ENCODE results near the gene POU6F1.

POU6F1 gene

GRCh38 chr12:51253276-51253675, 35.4 kb upstream of the POU6F1 start:
- TF ChIP-seq CTCF (IDR thresholded peaks at IDR 0.05; ENCODE audit: extremely low read depth, insufficient read depth, missing control alignments), result no peak
- in situ Hi-C loops (cut with MboI; ENCODE audit: low pct_unique_long_range_greater_than_20kb, low sequenced_read_pairs, unreplicated experiment), result no loop called here
- DNase-seq (ENCODE audit: low spot score), result no peak

- TF ChIP-seq CTCF (IDR thresholded peaks at IDR 0.05; ENCODE audit: extremely low read depth, insufficient read depth, missing control alignments), result no peak
- DNase-seq (ENCODE audit: low spot score), result no peak
- in situ Hi-C loops (cut with MboI; ENCODE audit: low pct_unique_long_range_greater_than_20kb, low sequenced_read_pairs, unreplicated experiment), result no loop called here
Observed at GRCh38 chr12:51247523-51248206, 29.8 kb upstream of the POU6F1 start.

- DNase-seq (ENCODE audit: low spot score), result no peak
- in situ Hi-C loops (cut with MboI; ENCODE audit: low pct_unique_long_range_greater_than_20kb, low sequenced_read_pairs, unreplicated experiment), result no loop called here
- TF ChIP-seq CTCF (IDR thresholded peaks at IDR 0.05; ENCODE audit: extremely low read depth, insufficient read depth, missing control alignments), result peak; percentile 30
Observed at GRCh38 chr12:51246254-51246853, 28.5 kb upstream of the POU6F1 start.

- in situ Hi-C loops (cut with MboI; ENCODE audit: low pct_unique_long_range_greater_than_20kb, low sequenced_read_pairs, unreplicated experiment), result no loop called here
- DNase-seq (ENCODE audit: low spot score), result no peak
- TF ChIP-seq CTCF (IDR thresholded peaks at IDR 0.05; ENCODE audit: extremely low read depth, insufficient read depth, missing control alignments), result no peak
Observed at GRCh38 chr12:51245476-51246253, 27.8 kb upstream of the POU6F1 start.

DNA sequence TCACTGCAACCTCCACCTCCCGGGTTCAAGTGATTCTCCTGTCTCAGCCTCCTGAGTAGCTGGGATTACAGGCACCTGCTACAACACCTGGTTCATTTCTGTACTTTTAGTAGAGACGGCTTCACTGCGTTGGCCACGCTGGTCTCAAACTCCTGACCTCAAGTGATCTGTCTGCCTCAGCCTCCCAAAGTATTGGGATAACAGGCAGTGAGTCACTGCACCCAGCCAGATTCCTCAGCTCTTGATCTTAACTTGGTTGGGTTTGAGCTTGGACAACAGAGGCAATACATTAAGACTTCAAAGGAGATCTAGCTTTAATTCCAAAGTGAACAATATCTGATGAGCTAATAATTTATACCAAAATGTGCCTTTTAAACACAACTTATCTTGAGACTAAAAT, 26.4 kb upstream of the POU6F1 start:
- no peak for DNase-seq (ENCODE audit: low spot score)
- in situ Hi-C loops (cut with MboI; ENCODE audit: low pct_unique_long_range_greater_than_20kb, low sequenced_read_pairs, unreplicated experiment), result no loop called here
- no peak for TF ChIP-seq CTCF (IDR thresholded peaks at IDR 0.05; ENCODE audit: extremely low read depth, insufficient read depth, missing control alignments)

DNA sequence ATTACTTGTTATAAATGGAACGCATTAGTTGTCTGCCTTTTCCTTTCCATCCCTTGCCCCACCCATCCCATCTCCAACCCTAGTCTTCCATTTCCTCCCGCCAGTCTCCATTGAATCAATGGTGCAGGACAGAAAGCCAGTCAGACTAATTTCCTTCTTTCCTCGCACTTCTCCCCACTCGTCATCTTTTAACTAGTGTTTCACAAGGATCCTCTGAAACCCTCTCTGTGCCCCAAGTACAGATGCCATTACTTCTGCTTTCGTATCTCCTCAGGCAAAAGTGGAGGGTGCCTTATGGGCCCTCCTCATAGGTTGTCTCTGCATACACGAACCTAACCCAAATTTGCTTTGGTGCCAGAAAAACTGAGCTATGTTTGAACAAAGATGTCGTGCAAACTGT, 25.0 kb upstream of the POU6F1 start:
- no peak for TF ChIP-seq CTCF (IDR thresholded peaks at IDR 0.05; ENCODE audit: extremely low read depth, insufficient read depth, missing control alignments)
- no peak for DNase-seq (ENCODE audit: low spot score)
- in situ Hi-C loops (cut with MboI; ENCODE audit: low pct_unique_long_range_greater_than_20kb, low sequenced_read_pairs, unreplicated experiment), result no loop called here

Data from GM13977 (cell line).